OCI-LY3 (cell line): Measurements from ENCODE around the gene CD300LF.

Experiments
- EZH2phosphoT487 ChIP-seq: fragments of 200-600 bp; shearing (Covaris generic); IDR thresholded peaks from 2 replicates; pipeline ENCODE4 v1.6.1; 2018; ENCODE audit warnings: antibody characterized with exemption, mixed run types, low read depth
- TF ChIP-seq, protein P1 (sequence below): fragments of 200-600, 300-600 bp; sonication (generic); IDR thresholded peaks from 2 replicates; pipeline ENCODE4 v1.5.1; 2014; ENCODE audit warnings: antibody characterized with exemption, low read length, low read depth

DNA sequence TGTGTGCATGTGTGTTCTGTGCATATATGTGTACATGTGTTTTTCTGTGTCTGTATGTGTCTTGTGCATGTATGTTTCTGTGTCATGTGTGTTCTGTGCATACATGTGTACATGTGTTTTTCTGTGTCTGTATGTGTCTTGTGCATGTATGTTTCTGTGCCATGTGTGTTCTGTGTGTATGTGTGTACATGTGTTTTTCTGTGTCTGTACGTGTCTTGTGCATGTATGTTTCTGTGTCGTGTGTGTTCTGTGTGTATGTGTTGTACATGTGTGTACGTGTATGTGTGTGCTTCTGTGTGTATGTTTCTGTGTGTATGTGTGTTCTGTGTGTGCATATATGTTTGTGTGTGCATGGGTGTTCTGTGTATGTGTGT is 16.0 kb upstream of the CD300LF start:
- TF ChIP-seq, protein P1, sequence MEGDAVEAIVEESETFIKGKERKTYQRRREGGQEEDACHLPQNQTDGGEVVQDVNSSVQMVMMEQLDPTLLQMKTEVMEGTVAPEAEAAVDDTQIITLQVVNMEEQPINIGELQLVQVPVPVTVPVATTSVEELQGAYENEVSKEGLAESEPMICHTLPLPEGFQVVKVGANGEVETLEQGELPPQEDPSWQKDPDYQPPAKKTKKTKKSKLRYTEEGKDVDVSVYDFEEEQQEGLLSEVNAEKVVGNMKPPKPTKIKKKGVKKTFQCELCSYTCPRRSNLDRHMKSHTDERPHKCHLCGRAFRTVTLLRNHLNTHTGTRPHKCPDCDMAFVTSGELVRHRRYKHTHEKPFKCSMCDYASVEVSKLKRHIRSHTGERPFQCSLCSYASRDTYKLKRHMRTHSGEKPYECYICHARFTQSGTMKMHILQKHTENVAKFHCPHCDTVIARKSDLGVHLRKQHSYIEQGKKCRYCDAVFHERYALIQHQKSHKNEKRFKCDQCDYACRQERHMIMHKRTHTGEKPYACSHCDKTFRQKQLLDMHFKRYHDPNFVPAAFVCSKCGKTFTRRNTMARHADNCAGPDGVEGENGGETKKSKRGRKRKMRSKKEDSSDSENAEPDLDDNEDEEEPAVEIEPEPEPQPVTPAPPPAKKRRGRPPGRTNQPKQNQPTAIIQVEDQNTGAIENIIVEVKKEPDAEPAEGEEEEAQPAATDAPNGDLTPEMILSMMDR: no peak
- no peak for TF ChIP-seq EZH2phosphoT487
